ENCODE data around the gene ANK3. TPM values are rescaled to one million over a fixed set of nuclear protein-coding genes. Genes with fewer than 3 reads are reported as not detected.

Gene ANK3
- total RNA-seq, 2 donors from 2014 or later: 65.0 to 79.5 TPM

DNA sequence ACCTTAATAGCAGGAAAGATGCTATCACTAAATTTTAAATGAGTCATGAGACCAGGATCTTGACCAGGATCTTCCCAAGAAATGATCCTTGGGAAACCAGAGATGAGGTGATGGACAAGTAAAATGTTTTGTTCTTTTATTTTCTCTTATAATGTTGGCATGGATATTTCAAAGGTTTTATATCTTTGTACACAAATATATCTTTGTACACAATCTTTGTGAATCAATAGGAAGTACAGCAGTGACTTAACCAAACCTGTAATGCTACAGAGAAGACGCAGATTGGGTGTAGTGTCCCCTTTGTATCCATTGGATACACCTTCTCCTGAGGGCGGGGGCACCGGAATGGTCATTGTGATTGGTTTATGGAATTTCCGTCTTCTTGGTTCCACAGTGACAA, 303.3 kb downstream of the ANK3 start:
- H3K9ac ChIP-seq (ENCODE audit: extremely low read depth, low read length, poor library complexity, severe bottlenecking): no peak overlapping the region
- no peaks in the 10 kb centered on the region for H3K36me3 ChIP-seq (ENCODE audit: control insufficient read depth, insufficient read depth, low read length)
- H3K27ac ChIP-seq (ENCODE audit: low read depth, low read length): no peak overlapping the region
- H3K4me1 Mint-ChIP-seq: peaks cover 7% of the 10 kb centered on the region
- H3K9me3 ChIP-seq (ENCODE audit: control insufficient read depth, low read length): no peaks in the 10 kb centered on the region
- TF ChIP-seq, protein P1, sequence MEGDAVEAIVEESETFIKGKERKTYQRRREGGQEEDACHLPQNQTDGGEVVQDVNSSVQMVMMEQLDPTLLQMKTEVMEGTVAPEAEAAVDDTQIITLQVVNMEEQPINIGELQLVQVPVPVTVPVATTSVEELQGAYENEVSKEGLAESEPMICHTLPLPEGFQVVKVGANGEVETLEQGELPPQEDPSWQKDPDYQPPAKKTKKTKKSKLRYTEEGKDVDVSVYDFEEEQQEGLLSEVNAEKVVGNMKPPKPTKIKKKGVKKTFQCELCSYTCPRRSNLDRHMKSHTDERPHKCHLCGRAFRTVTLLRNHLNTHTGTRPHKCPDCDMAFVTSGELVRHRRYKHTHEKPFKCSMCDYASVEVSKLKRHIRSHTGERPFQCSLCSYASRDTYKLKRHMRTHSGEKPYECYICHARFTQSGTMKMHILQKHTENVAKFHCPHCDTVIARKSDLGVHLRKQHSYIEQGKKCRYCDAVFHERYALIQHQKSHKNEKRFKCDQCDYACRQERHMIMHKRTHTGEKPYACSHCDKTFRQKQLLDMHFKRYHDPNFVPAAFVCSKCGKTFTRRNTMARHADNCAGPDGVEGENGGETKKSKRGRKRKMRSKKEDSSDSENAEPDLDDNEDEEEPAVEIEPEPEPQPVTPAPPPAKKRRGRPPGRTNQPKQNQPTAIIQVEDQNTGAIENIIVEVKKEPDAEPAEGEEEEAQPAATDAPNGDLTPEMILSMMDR (conservative IDR thresholded peaks at IDR 0.05): no peak
- no peak overlapping the region for H3K27ac Mint-ChIP-seq
- no peaks in the 10 kb centered on the region for H3K9me3 Mint-ChIP-seq
- H3K4me3 Mint-ChIP-seq: no peak overlapping the region
- no peaks in the 10 kb centered on the region for H3K27me3 Mint-ChIP-seq (ENCODE audit: insufficient read depth)
- H3K4me3 ChIP-seq (ENCODE audit: low read length): no peak overlapping the region
- H3K36me3 Mint-ChIP-seq (ENCODE audit: low read depth): peaks cover 42% of the 10 kb centered on the region
- H3K4me1 ChIP-seq (ENCODE audit: control insufficient read depth, insufficient read depth, low read length): no peaks in the 10 kb centered on the region
- 93 to 96% methylated on average over 4 of the region's 4 CpGs for WGBS, 2 experiments (ENCODE audit: insufficient coverage in 1 of 2, insufficient read length in 1 of 2)
- DNase-seq: no peak
- H3K27me3 ChIP-seq (ENCODE audit: control insufficient read depth, insufficient read depth, low read length, poor library complexity, severe bottlenecking): no peaks in the 10 kb centered on the region

DNA sequence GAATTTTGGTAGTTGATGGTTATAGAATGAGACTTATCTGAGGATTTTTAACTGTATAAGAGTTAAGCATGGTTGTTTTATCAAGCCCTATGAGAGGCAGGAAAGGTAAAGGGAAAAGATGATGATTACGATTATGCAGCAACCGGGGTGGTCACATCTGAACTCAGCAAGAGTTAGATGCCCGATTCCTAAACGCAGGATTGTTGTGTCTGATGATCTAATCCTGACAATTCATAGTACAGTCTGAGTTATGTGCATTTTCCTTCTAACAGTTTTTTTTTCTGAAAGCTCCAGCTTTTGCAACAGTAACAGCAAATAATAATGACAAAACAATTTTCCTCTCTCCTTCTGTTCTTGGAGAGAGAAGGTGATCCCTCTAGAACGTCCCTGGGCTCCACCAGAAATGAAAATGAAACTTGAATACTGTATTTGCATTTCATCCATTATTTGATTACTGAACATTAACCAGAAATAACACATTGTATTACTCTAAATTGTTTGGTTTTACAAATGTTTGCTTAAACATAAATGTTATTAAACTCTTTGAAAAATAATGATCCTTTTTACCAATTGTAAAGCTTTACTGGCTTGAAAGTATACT, 306.8 kb downstream of the ANK3 start:
- H3K9me3 ChIP-seq (ENCODE audit: control insufficient read depth, low read length): no peaks in the 10 kb centered on the region
- Mint-ChIP-seq H3K9me3 (no peaks in the 10 kb centered on the region), H3K4me3 (no peak overlapping the region), H3K36me3 (ENCODE audit: low read depth) (peaks cover 38% of the 10 kb centered on the region), H3K27me3 (ENCODE audit: insufficient read depth) (no peaks in the 10 kb centered on the region), H3K27ac (peak overlapping the region; percentile 40), H3K4me1 (peaks cover 9% of the 10 kb centered on the region)
- no peak overlapping the region for H3K9ac ChIP-seq (ENCODE audit: extremely low read depth, low read length, poor library complexity, severe bottlenecking)
- H3K4me1 ChIP-seq (ENCODE audit: control insufficient read depth, insufficient read depth, low read length): no peaks in the 10 kb centered on the region
- WGBS, 2 experiments (ENCODE audit: insufficient coverage in 1 of 2, insufficient read length in 1 of 2): 78 to 83% methylated on average over 5 of the region's 5 CpGs
- no peaks in the 10 kb centered on the region for H3K36me3 ChIP-seq (ENCODE audit: control insufficient read depth, insufficient read depth, low read length)
- TF ChIP-seq, protein P1 (conservative IDR thresholded peaks at IDR 0.05): no peak
- no peaks in the 10 kb centered on the region for H3K27me3 ChIP-seq (ENCODE audit: control insufficient read depth, insufficient read depth, low read length, poor library complexity, severe bottlenecking)
- no peak overlapping the region for H3K27ac ChIP-seq (ENCODE audit: low read depth, low read length)
- no peak overlapping the region for H3K4me3 ChIP-seq (ENCODE audit: low read length)
- no peak for DNase-seq

DNA sequence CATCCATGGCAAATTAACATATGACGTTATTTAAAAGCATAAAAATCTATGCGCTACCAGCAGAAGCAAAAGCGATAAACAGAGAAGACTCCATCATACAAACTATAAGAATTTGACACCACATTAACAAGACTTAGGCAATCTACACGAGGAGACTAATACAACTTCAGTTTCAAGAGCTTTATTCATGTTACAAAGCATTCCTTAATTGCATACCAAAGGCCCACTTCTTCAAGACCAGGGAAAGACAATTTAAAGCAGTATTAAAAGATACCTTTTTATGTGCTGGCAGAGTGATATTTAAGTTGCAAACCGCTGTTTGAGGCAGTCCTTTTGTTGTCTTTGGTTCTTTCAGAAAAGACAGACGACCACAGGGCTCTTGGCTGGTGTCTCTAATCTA, 307.3 kb downstream of the ANK3 start:
- no peak overlapping the region for H3K27ac ChIP-seq (ENCODE audit: low read depth, low read length)
- DNase-seq: no peak
- Mint-ChIP-seq H3K4me1 (peaks cover 9% of the 10 kb centered on the region), H3K4me3 (no peak overlapping the region), H3K27me3 (ENCODE audit: insufficient read depth) (no peaks in the 10 kb centered on the region), H3K36me3 (ENCODE audit: low read depth) (peaks cover 38% of the 10 kb centered on the region), H3K9me3 (no peaks in the 10 kb centered on the region), H3K27ac (peak overlapping the region; percentile 40)
- no peak overlapping the region for H3K4me3 ChIP-seq (ENCODE audit: low read length)
- H3K9ac ChIP-seq (ENCODE audit: extremely low read depth, low read length, poor library complexity, severe bottlenecking): no peak overlapping the region
- 64 to 66% methylated on average over 4 to 6 of the region's 6 CpGs for WGBS, 2 experiments (ENCODE audit: insufficient coverage in 1 of 2, insufficient read length in 1 of 2)
- TF ChIP-seq, protein P1 (conservative IDR thresholded peaks at IDR 0.05): no peak
- H3K27me3 ChIP-seq (ENCODE audit: control insufficient read depth, insufficient read depth, low read length, poor library complexity, severe bottlenecking): no peaks in the 10 kb centered on the region
- H3K9me3 ChIP-seq (ENCODE audit: control insufficient read depth, low read length): no peaks in the 10 kb centered on the region
- no peaks in the 10 kb centered on the region for H3K4me1 ChIP-seq (ENCODE audit: control insufficient read depth, insufficient read depth, low read length)
- H3K36me3 ChIP-seq (ENCODE audit: control insufficient read depth, insufficient read depth, low read length): no peaks in the 10 kb centered on the region
